GM12878 (cell line): ENCODE data around the gene HOXB2.

Source experiments
- BHLHE40 ChIP-seq, 2 experiments: fragments of 450-650 bp in 1 of 2; IDR thresholded peaks; 2 replicates each; pipeline ENCODE4 v1.6.1; 2011 to 2017; ENCODE audit warnings: low read depth in 2 of 2, borderline replicate concordance in 1 of 2, improper control_type of control experiment in 1 of 2, low read length in 1 of 2, mild to moderate bottlenecking in 1 of 2
- CEBPB ChIP-seq, 2 experiments: fragments of 150-350 bp in 1 of 2; IDR thresholded peaks; 2 replicates each; pipeline ENCODE4 v1.6.1; 2012 to 2014; ENCODE audit warnings: low read depth in 2 of 2, low read length in 2 of 2, borderline replicate concordance in 1 of 2, inconsistent platforms in 1 of 2
- CTCF ChIP-seq, 3 experiments: IDR thresholded peaks in 2 of 3; conservative IDR thresholded peaks in 1 of 3; 2 replicates each; pipeline ENCODE4 v1.5.1; 2011; ENCODE audit warnings: low read depth in 3 of 3, low read length in 3 of 3, mild to moderate bottlenecking in 3 of 3, control low read depth in 2 of 3, moderate library complexity in 2 of 3, inconsistent platforms in 1 of 3, mixed read lengths in 1 of 3; ENCODE audit not compliant: control insufficient read depth in 2 of 3, insufficient read depth in 1 of 3; ENCODE audit errors: extremely low read depth in 1 of 3
- EZH2 ChIP-seq: IDR thresholded peaks from 2 replicates; pipeline ENCODE4 v1.6.1; 2012; ENCODE audit warnings: low read depth, mild to moderate bottlenecking, control low read depth, inconsistent platforms, low read length, borderline replicate concordance; ENCODE audit not compliant: control insufficient read depth
- POLR2A ChIP-seq: IDR thresholded peaks from 2 replicates; pipeline ENCODE4 v1.6.1; 2011; ENCODE audit warnings: low read depth, mild to moderate bottlenecking, low read length
- RCOR1 ChIP-seq: conservative IDR thresholded peaks from 2 replicates; pipeline ENCODE4 v1.6.1; 2012; ENCODE audit warnings: low read depth, low read length, improper control_type of control experiment
- SP1 ChIP-seq: IDR thresholded peaks from one replicate; pipeline ENCODE4 v1.6.1; 2011; ENCODE audit warnings: low read depth, low read length
- ZNF217 ChIP-seq: fragments of 450-650 bp; IDR thresholded peaks from 2 replicates; pipeline ENCODE4 v1.6.1; 2017; ENCODE audit warnings: antibody characterized with exemption, mild to moderate bottlenecking
- ZNF274 ChIP-seq: IDR thresholded peaks from one replicate; pipeline ENCODE4 v1.8.0; 2011; ENCODE audit not compliant: insufficient read length, insufficient read depth
- ZNF592 ChIP-seq: fragments of 450-650 bp; IDR thresholded peaks from 2 replicates; pipeline ENCODE4 v1.6.1; 2017; ENCODE audit warnings: mild to moderate bottlenecking, moderate library complexity

GRCh38 chr17:48556576-48557401 is 11.9 kb upstream of the HOXB2 start:
- TF ChIP-seq RCOR1 (no peak), ZNF274 (no peak), BHLHE40 (IDR thresholded peaks at IDR 0.05; ENCODE audit: borderline replicate concordance in 1 of 2, low read depth in 2 of 2, low read length in 1 of 2) (no peak), CTCF (IDR thresholded peaks at IDR 0.05 in 2 of 3, conservative IDR thresholded peaks at IDR 0.05 in 1 of 3; ENCODE audit: control insufficient read depth in 2 of 3, extremely low read depth in 1 of 3, insufficient read depth in 1 of 3, low read depth in 3 of 3, low read length in 3 of 3) (no peak), CEBPB (IDR thresholded peaks at IDR 0.05; ENCODE audit: borderline replicate concordance in 1 of 2, low read depth in 2 of 2, low read length in 2 of 2) (no peak), SP1 (no peak), ZNF217 (no peak), ZNF592 (no peak), POLR2A (no peak), EZH2 (no peak)
